HepG2 (cell line): ENCODE measurements around the gene PNKD. TPM values are rescaled to one million over a fixed set of nuclear protein-coding genes. Genes with fewer than 3 reads are reported as not detected.

Experiments used
- AGO2 ChIP-seq: fragments of 200-400 bp; formaldehyde crosslinking; optimal IDR thresholded peaks from 2 replicates; pipeline ENCODE3; 2017; ENCODE audit warnings: mild to moderate bottlenecking, low read depth, low read length, moderate library complexity
- FOXM1 ChIP-seq: sonication (generic); formaldehyde crosslinking; IDR thresholded peaks from 2 replicates; pipeline ENCODE4 v1.5.0; 2020; ENCODE audit warnings: missing genetic modification reagents
- GLI4 ChIP-seq: sonication (generic); formaldehyde crosslinking; IDR thresholded peaks from 2 replicates; pipeline ENCODE4 v1.5.1; 2020; ENCODE audit warnings: missing genetic modification reagents, mild to moderate bottlenecking, moderate library complexity, borderline replicate concordance
- GZF1 ChIP-seq: sonication (generic); formaldehyde crosslinking; IDR thresholded peaks from 2 replicates; pipeline ENCODE4 v1.5.1; 2020; ENCODE audit warnings: mild to moderate bottlenecking, missing genetic modification reagents
- HNRNPK ChIP-seq: fragments of 200-400 bp; formaldehyde crosslinking; IDR thresholded peaks from 2 replicates; pipeline ENCODE4 v1.6.1; 2018; ENCODE audit warnings: low read length, low read depth, moderate library complexity, mild to moderate bottlenecking; ENCODE audit not compliant: poor library complexity, severe bottlenecking
- HNRNPUL1 ChIP-seq: fragments of 200-400 bp; formaldehyde crosslinking; IDR thresholded peaks from 2 replicates; pipeline ENCODE4 v1.6.1; 2017; ENCODE audit warnings: low read depth, mild to moderate bottlenecking, low read length, moderate library complexity
- NFATC3 ChIP-seq: sonication (generic); formaldehyde crosslinking; IDR thresholded peaks from 2 replicates; pipeline ENCODE4 v1.5.1; 2020; ENCODE audit warnings: mild to moderate bottlenecking, missing genetic modification reagents
- PRPF4 ChIP-seq: fragments of 200-400 bp; formaldehyde crosslinking; IDR thresholded peaks from 2 replicates; pipeline ENCODE4 v1.6.1; 2016; ENCODE audit warnings: low read length, low read depth; ENCODE audit not compliant: poor library complexity, severe bottlenecking
- RELA ChIP-seq: sonication (generic); formaldehyde crosslinking; IDR thresholded peaks from 2 replicates; pipeline ENCODE4 v1.4.0; 2020; ENCODE audit warnings: missing genetic modification reagents
- RFX3 ChIP-seq: IDR thresholded peaks from 2 replicates; pipeline ENCODE4 v1.6.1; 2016; ENCODE audit warnings: missing biosample characterization, missing genetic modification reagents
- SMYD3 ChIP-seq: sonication (generic); formaldehyde crosslinking; IDR thresholded peaks from 2 replicates; pipeline ENCODE4 v1.8.1; 2023; ENCODE audit warnings: mild to moderate bottlenecking, missing genetic modification reagents
- ZFAT ChIP-seq: sonication (generic); formaldehyde crosslinking; conservative IDR thresholded peaks from 2 replicates; pipeline ENCODE4 v1.8.1; 2023; ENCODE audit warnings: missing genetic modification reagents, inconsistent platforms
- ZFP36 ChIP-seq: fragments of 150-350 bp; IDR thresholded peaks from 2 replicates; pipeline ENCODE4 v1.6.1; 2018; ENCODE audit warnings: borderline replicate concordance, low read length, low read depth; ENCODE audit not compliant: partially characterized antibody
- ZNF230 ChIP-seq: sonication (generic); formaldehyde crosslinking; IDR thresholded peaks from 2 replicates; pipeline ENCODE4 v1.4.0; 2020; ENCODE audit warnings: mild to moderate bottlenecking, missing genetic modification reagents
- ZNF510 ChIP-seq: sonication (generic); formaldehyde crosslinking; IDR thresholded peaks from 2 replicates; pipeline ENCODE4 v1.4.0; 2020; ENCODE audit warnings: low read depth, mild to moderate bottlenecking, missing genetic modification reagents
- ZNF790 ChIP-seq: sonication (generic); formaldehyde crosslinking; IDR thresholded peaks from 2 replicates; pipeline ENCODE4 v1.8.0; 2022; ENCODE audit warnings: missing genetic modification reagents, mild to moderate bottlenecking, borderline replicate concordance
- polyA plus RNA-seq, 8 experiments: library from polyadenylated mRNA; depleted of rRNA in 3 of 8; stranded (reverse) in 7 of 8; unstranded in 1 of 8; fragments of >200 nt; fragmentation: Illumina TruSeq in 4 of 8; extraction: Trizol in 4 of 8; gene quantifications; 2 replicates each; pipeline versions ENCODE4 v1.2.1 to v1.2.3, GENCODE V29; 2011 to 2016; ENCODE audit warnings: low read depth in 4 of 8, missing spikeins in 1 of 8, mixed read lengths in 1 of 8; ENCODE audit not compliant: insufficient read depth in 1 of 8
- total RNA-seq, 5 experiments: library from RNA; depleted of rRNA; stranded (reverse); fragments of >200 nt; fragmentation: Illumina TruSeq; extraction: Trizol; gene quantifications; 2 replicates each; pipeline ENCODE4 v1.2.3, GENCODE V29; 2016; ENCODE audit warnings: low read depth in 1 of 5
- TF ChIP-seq, protein P1 (sequence below): sonication (generic); formaldehyde crosslinking; IDR thresholded peaks from 2 replicates; pipeline ENCODE4 v1.5.0; 2020; ENCODE audit warnings: missing genetic modification reagents
- TF ChIP-seq, protein P2 (sequence below): IDR thresholded peaks from 2 replicates; pipeline ENCODE4 v1.6.1; 2018; ENCODE audit warnings: missing genetic modification reagents
- TF ChIP-seq, protein P3 (sequence below): sonication (generic); formaldehyde crosslinking; IDR thresholded peaks from 2 replicates; pipeline ENCODE4 v1.5.1; 2020; ENCODE audit warnings: mild to moderate bottlenecking, missing genetic modification reagents, borderline replicate concordance
- TF ChIP-seq, protein P4 (sequence below): IDR thresholded peaks from 2 replicates; pipeline ENCODE4 v1.6.1; 2016; ENCODE audit warnings: missing compliant biosample characterization, missing genetic modification reagents, borderline replicate concordance

Gene PNKD
- total and polyA plus RNA-seq, 2 of the 13 experiments (the other 11 are each of a cell fraction or from before 2014, with no cell fraction given) = 55.9 to 80.4 TPM

DNA sequence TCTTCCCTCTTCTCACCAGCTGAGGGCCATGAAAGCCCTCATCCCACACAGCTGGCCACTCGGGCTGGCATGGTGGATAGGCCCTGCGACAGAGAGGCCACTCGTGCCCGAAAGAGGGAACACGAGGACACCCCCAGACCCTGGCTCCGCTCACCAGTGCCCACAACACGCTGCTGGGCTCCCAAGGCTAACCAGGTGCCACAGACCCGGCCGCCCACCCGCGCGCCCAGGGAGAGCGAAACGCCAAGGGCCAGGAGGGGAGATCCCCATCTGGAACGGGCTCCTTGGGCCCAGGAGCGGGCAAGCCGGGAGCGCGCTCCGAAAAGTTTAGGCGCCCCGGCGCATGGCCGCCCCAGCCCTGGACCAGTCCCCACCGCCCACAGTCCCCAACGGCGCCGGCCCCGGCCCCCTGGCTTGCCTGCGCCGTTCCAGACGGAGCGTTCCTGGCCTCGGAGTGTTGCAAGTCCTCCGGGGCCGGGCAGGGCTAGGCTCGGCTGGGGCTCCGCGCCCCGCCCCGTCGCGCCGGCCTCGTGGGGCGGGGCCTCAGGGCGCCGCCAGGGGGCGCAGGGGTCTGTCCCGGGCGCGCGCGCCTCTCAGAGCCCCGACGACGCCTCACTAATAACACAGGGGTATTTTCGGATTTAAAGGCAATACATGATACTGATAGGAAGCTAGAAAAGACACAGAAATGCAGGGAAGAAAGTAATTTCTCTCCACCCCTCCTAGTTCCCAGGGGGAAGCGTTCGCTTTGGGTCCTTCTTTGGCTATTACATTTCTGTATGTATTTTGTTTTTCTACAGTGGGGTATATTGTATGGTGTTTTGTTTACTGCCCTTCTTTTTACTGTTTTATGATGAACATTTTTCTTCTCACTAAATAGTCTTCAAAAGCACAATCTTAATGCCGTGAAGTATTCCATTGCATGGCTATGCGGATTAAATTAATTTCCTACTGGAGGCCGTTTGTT, 22.0 kb downstream of the PNKD start, which contains the start of gene TMBIM1 (continued):
- TF ChIP-seq, protein P1, sequence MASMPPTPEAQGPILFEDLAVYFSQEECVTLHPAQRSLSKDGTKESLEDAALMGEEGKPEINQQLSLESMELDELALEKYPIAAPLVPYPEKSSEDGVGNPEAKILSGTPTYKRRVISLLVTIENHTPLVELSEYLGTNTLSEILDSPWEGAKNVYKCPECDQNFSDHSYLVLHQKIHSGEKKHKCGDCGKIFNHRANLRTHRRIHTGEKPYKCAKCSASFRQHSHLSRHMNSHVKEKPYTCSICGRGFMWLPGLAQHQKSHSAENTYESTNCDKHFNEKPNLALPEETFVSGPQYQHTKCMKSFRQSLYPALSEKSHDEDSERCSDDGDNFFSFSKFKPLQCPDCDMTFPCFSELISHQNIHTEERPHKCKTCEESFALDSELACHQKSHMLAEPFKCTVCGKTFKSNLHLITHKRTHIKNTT (CRISPR knock-in tag) = no peak
- TF ChIP-seq SMYD3 (CRISPR knock-in tag) (no peak), NFATC3 (no peak), GLI4 (CRISPR knock-in tag) (no peak), RFX3 (CRISPR knock-in tag) (peak; percentile 39; the same call in 1 of the 2 replicates), HNRNPK (peak; percentile 13), RELA (CRISPR knock-in tag) (no peak), ZFP36 (no peak), ZNF510 (peak; percentile 76; the same call in 1 of the 2 replicates), HNRNPUL1 (no peak), FOXM1 (no peak), PRPF4 (no peak), ZFAT (CRISPR knock-in tag) (no peak), GZF1 (CRISPR knock-in tag) (no peak), ZNF230 (CRISPR knock-in tag) (no peak; the same call in 1 of the 2 replicates), AGO2 (peak; percentile 90), ZNF790 (CRISPR knock-in tag) (no peak; the same call in 1 of the 2 replicates)
- TF ChIP-seq, protein P2, sequence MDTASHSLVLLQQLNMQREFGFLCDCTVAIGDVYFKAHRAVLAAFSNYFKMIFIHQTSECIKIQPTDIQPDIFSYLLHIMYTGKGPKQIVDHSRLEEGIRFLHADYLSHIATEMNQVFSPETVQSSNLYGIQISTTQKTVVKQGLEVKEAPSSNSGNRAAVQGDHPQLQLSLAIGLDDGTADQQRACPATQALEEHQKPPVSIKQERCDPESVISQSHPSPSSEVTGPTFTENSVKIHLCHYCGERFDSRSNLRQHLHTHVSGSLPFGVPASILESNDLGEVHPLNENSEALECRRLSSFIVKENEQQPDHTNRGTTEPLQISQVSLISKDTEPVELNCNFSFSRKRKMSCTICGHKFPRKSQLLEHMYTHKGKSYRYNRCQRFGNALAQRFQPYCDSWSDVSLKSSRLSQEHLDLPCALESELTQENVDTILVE = no peak
- TF ChIP-seq, protein P3, sequence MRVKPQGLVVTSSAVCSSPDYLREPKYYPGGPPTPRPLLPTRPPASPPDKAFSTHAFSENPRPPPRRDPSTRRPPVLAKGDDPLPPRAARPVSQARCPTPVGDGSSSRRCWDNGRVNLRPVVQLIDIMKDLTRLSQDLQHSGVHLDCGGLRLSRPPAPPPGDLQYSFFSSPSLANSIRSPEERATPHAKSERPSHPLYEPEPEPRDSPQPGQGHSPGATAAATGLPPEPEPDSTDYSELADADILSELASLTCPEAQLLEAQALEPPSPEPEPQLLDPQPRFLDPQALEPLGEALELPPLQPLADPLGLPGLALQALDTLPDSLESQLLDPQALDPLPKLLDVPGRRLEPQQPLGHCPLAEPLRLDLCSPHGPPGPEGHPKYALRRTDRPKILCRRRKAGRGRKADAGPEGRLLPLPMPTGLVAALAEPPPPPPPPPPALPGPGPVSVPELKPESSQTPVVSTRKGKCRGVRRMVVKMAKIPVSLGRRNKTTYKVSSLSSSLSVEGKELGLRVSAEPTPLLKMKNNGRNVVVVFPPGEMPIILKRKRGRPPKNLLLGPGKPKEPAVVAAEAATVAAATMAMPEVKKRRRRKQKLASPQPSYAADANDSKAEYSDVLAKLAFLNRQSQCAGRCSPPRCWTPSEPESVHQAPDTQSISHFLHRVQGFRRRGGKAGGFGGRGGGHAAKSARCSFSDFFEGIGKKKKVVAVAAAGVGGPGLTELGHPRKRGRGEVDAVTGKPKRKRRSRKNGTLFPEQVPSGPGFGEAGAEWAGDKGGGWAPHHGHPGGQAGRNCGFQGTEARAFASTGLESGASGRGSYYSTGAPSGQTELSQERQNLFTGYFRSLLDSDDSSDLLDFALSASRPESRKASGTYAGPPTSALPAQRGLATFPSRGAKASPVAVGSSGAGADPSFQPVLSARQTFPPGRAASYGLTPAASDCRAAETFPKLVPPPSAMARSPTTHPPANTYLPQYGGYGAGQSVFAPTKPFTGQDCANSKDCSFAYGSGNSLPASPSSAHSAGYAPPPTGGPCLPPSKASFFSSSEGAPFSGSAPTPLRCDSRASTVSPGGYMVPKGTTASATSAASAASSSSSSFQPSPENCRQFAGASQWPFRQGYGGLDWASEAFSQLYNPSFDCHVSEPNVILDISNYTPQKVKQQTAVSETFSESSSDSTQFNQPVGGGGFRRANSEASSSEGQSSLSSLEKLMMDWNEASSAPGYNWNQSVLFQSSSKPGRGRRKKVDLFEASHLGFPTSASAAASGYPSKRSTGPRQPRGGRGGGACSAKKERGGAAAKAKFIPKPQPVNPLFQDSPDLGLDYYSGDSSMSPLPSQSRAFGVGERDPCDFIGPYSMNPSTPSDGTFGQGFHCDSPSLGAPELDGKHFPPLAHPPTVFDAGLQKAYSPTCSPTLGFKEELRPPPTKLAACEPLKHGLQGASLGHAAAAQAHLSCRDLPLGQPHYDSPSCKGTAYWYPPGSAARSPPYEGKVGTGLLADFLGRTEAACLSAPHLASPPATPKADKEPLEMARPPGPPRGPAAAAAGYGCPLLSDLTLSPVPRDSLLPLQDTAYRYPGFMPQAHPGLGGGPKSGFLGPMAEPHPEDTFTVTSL = no peak
- TF ChIP-seq, protein P4, sequence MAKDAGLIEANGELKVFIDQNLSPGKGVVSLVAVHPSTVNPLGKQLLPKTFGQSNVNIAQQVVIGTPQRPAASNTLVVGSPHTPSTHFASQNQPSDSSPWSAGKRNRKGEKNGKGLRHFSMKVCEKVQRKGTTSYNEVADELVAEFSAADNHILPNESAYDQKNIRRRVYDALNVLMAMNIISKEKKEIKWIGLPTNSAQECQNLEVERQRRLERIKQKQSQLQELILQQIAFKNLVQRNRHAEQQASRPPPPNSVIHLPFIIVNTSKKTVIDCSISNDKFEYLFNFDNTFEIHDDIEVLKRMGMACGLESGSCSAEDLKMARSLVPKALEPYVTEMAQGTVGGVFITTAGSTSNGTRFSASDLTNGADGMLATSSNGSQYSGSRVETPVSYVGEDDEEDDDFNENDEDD (CRISPR knock-in tag) = peak; percentile 79
